ENCODE measurements around the gene ALPK3.

DNA sequence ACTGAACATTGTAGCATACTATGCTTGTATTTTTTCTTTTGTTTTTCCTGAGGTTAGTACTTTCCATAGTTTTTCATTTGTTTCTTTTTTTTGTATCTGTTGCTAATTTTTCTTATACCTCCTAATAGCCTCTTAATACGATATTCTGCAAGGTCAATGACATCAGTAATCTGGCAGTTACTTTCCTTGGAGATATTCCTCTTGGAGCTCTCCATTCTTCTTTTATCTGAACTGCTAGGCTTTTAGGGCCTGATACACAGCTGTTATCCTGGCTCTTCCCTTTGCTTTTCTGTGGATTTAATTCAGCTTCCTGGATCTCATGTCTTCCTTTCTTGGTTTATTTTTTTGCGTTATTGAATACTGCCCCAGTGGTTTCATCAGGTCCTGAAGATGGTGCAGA, 12.9 kb downstream of the ALPK3 start:
- TF ChIP-seq, protein P1, sequence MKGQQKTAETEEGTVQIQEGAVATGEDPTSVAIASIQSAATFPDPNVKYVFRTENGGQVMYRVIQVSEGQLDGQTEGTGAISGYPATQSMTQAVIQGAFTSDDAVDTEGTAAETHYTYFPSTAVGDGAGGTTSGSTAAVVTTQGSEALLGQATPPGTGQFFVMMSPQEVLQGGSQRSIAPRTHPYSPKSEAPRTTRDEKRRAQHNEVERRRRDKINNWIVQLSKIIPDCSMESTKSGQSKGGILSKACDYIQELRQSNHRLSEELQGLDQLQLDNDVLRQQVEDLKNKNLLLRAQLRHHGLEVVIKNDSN (IDR thresholded peaks at IDR 0.05): no peak
- TF ChIP-seq TAF1 (IDR thresholded peaks at IDR 0.05; ENCODE audit: low read depth) (no peak), RAD21 (IDR thresholded peaks at IDR 0.05; ENCODE audit: low read depth) (no peak), NFIC (IDR thresholded peaks at IDR 0.05) (no peak), EP300 (IDR thresholded peaks at IDR 0.05; ENCODE audit: borderline replicate concordance) (no peak), YY1 (IDR thresholded peaks at IDR 0.05; ENCODE audit: low read depth) (no peak), CEBPB (IDR thresholded peaks at IDR 0.05) (no peak), TCF12 (IDR thresholded peaks at IDR 0.05; ENCODE audit: low read depth) (no peak), FOXM1 (IDR thresholded peaks at IDR 0.05; ENCODE audit: borderline replicate concordance, low read depth) (no peak), TEAD4 (IDR thresholded peaks at IDR 0.05) (no peak), EGR1 (IDR thresholded peaks at IDR 0.05) (no peak)
- TF ChIP-seq, protein P2, sequence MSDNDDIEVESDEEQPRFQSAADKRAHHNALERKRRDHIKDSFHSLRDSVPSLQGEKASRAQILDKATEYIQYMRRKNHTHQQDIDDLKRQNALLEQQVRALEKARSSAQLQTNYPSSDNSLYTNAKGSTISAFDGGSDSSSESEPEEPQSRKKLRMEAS (IDR thresholded peaks at IDR 0.05): no peak
- TF ChIP-seq, protein P3, sequence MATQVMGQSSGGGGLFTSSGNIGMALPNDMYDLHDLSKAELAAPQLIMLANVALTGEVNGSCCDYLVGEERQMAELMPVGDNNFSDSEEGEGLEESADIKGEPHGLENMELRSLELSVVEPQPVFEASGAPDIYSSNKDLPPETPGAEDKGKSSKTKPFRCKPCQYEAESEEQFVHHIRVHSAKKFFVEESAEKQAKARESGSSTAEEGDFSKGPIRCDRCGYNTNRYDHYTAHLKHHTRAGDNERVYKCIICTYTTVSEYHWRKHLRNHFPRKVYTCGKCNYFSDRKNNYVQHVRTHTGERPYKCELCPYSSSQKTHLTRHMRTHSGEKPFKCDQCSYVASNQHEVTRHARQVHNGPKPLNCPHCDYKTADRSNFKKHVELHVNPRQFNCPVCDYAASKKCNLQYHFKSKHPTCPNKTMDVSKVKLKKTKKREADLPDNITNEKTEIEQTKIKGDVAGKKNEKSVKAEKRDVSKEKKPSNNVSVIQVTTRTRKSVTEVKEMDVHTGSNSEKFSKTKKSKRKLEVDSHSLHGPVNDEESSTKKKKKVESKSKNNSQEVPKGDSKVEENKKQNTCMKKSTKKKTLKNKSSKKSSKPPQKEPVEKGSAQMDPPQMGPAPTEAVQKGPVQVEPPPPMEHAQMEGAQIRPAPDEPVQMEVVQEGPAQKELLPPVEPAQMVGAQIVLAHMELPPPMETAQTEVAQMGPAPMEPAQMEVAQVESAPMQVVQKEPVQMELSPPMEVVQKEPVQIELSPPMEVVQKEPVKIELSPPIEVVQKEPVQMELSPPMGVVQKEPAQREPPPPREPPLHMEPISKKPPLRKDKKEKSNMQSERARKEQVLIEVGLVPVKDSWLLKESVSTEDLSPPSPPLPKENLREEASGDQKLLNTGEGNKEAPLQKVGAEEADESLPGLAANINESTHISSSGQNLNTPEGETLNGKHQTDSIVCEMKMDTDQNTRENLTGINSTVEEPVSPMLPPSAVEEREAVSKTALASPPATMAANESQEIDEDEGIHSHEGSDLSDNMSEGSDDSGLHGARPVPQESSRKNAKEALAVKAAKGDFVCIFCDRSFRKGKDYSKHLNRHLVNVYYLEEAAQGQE (IDR thresholded peaks at IDR 0.05; ENCODE audit: low read depth): no peak

Measured in Ishikawa (cell line).